ENCODE measurements around the gene ATOH8.

DNA sequence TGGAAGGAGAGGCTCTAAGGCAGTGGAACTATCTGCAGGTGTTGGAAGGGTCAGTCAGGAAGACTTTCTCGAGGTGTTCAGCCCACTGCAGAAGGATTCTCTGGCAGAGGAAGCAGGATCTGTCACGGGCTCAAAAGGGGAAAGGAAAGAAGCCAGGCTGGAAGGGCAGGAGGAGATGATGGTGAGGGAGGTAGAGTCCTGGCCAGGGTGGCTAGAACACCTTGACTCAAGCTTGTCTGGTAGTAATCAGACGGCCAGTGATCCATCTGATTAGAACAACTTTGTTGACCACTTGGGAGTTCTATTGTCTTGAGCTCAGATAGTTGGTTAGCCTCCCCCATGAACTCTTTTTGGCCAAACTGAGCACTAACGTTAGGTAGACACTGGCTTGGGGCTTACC, 9.7 kb upstream of the ATOH8 start:
- TF ChIP-seq, protein P1, sequence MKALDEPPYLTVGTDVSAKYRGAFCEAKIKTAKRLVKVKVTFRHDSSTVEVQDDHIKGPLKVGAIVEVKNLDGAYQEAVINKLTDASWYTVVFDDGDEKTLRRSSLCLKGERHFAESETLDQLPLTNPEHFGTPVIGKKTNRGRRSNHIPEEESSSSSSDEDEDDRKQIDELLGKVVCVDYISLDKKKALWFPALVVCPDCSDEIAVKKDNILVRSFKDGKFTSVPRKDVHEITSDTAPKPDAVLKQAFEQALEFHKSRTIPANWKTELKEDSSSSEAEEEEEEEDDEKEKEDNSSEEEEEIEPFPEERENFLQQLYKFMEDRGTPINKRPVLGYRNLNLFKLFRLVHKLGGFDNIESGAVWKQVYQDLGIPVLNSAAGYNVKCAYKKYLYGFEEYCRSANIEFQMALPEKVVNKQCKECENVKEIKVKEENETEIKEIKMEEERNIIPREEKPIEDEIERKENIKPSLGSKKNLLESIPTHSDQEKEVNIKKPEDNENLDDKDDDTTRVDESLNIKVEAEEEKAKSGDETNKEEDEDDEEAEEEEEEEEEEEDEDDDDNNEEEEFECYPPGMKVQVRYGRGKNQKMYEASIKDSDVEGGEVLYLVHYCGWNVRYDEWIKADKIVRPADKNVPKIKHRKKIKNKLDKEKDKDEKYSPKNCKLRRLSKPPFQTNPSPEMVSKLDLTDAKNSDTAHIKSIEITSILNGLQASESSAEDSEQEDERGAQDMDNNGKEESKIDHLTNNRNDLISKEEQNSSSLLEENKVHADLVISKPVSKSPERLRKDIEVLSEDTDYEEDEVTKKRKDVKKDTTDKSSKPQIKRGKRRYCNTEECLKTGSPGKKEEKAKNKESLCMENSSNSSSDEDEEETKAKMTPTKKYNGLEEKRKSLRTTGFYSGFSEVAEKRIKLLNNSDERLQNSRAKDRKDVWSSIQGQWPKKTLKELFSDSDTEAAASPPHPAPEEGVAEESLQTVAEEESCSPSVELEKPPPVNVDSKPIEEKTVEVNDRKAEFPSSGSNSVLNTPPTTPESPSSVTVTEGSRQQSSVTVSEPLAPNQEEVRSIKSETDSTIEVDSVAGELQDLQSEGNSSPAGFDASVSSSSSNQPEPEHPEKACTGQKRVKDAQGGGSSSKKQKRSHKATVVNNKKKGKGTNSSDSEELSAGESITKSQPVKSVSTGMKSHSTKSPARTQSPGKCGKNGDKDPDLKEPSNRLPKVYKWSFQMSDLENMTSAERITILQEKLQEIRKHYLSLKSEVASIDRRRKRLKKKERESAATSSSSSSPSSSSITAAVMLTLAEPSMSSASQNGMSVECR (CRISPR knock-in tag; IDR thresholded peaks at IDR 0.05; ENCODE audit: borderline replicate concordance) = no peak
- no peak for TF ChIP-seq TP53 (CRISPR knock-in tag; IDR thresholded peaks at IDR 0.05)
- TF ChIP-seq CTCF (IDR thresholded peaks at IDR 0.05) = no peak
- TF ChIP-seq NFYB (CRISPR knock-in tag; conservative IDR thresholded peaks at IDR 0.05; ENCODE audit: low read depth) = no peak
- TF ChIP-seq, protein P2, sequence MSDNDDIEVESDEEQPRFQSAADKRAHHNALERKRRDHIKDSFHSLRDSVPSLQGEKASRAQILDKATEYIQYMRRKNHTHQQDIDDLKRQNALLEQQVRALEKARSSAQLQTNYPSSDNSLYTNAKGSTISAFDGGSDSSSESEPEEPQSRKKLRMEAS (CRISPR knock-in tag; IDR thresholded peaks at IDR 0.05) = no peak
- TF ChIP-seq, protein P3, sequence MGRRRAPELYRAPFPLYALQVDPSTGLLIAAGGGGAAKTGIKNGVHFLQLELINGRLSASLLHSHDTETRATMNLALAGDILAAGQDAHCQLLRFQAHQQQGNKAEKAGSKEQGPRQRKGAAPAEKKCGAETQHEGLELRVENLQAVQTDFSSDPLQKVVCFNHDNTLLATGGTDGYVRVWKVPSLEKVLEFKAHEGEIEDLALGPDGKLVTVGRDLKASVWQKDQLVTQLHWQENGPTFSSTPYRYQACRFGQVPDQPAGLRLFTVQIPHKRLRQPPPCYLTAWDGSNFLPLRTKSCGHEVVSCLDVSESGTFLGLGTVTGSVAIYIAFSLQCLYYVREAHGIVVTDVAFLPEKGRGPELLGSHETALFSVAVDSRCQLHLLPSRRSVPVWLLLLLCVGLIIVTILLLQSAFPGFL (CRISPR knock-in tag; IDR thresholded peaks at IDR 0.05; ENCODE audit: borderline replicate concordance) = no peak
- TF ChIP-seq NFE2L1 (CRISPR knock-in tag; IDR thresholded peaks at IDR 0.05) = no peak
- TF ChIP-seq ELF4 (CRISPR knock-in tag; IDR thresholded peaks at IDR 0.05; ENCODE audit: low read depth) = no peak
- TF ChIP-seq, protein P4, sequence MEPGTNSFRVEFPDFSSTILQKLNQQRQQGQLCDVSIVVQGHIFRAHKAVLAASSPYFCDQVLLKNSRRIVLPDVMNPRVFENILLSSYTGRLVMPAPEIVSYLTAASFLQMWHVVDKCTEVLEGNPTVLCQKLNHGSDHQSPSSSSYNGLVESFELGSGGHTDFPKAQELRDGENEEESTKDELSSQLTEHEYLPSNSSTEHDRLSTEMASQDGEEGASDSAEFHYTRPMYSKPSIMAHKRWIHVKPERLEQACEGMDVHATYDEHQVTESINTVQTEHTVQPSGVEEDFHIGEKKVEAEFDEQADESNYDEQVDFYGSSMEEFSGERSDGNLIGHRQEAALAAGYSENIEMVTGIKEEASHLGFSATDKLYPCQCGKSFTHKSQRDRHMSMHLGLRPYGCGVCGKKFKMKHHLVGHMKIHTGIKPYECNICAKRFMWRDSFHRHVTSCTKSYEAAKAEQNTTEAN (CRISPR knock-in tag; IDR thresholded peaks at IDR 0.05) = no peak
